Measurements from ENCODE around the gene MRPL3. TPM values are rescaled to one million over a fixed set of nuclear protein-coding genes. Genes with fewer than 3 reads are reported as not detected.

MRPL3 gene
- polyA plus RNA-seq, 2 of the 4 experiments (the other 2 are of a cell fraction), result 108 to 215 TPM

DNA sequence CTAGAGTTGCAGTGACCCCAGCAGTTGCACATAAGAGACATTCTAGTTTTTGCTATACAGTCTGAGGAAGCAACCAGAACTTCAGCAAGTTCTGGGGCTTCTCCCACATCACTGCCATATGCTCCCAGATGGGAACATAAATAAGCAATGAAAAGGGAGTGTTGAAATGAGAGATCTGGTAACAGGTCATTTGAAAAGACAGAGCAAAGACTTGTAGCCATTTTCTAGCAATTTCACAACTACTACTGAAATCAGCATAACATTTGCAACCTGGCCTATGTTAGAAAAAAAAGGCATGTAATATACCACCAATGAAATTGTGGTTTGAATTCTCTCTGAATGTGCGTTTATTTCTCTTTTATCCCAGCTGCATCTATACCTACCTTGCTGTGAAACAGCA lies 63.7 kb downstream of the MRPL3 start:
- Histone ChIP-seq H3K4me1 (no peaks in the 10 kb centered on the region), H3K9me3 (no peaks in the 10 kb centered on the region), H3K27ac (no peak overlapping the region), H3K4me3 (no peak overlapping the region), H3K4me2 (no peak overlapping the region)
- ChIA-PET CTCF (no interaction called here), POLR2A (no interaction called here)
- no peak for TF ChIP-seq HDAC2 (IDR thresholded peaks at IDR 0.05)
- TF ChIP-seq FOXS1 (CRISPR knock-in tag; IDR thresholded peaks at IDR 0.05), result no peak
- no peak for TF ChIP-seq GATA3 (IDR thresholded peaks at IDR 0.05; ENCODE audit: borderline replicate concordance)
- no peak for TF ChIP-seq ZC3H11A (IDR thresholded peaks at IDR 0.05)
- no peak for TF ChIP-seq ESRRA (IDR thresholded peaks at IDR 0.05; ENCODE audit: borderline replicate concordance, low read length)
- TF ChIP-seq, protein P1, sequence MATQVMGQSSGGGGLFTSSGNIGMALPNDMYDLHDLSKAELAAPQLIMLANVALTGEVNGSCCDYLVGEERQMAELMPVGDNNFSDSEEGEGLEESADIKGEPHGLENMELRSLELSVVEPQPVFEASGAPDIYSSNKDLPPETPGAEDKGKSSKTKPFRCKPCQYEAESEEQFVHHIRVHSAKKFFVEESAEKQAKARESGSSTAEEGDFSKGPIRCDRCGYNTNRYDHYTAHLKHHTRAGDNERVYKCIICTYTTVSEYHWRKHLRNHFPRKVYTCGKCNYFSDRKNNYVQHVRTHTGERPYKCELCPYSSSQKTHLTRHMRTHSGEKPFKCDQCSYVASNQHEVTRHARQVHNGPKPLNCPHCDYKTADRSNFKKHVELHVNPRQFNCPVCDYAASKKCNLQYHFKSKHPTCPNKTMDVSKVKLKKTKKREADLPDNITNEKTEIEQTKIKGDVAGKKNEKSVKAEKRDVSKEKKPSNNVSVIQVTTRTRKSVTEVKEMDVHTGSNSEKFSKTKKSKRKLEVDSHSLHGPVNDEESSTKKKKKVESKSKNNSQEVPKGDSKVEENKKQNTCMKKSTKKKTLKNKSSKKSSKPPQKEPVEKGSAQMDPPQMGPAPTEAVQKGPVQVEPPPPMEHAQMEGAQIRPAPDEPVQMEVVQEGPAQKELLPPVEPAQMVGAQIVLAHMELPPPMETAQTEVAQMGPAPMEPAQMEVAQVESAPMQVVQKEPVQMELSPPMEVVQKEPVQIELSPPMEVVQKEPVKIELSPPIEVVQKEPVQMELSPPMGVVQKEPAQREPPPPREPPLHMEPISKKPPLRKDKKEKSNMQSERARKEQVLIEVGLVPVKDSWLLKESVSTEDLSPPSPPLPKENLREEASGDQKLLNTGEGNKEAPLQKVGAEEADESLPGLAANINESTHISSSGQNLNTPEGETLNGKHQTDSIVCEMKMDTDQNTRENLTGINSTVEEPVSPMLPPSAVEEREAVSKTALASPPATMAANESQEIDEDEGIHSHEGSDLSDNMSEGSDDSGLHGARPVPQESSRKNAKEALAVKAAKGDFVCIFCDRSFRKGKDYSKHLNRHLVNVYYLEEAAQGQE (IDR thresholded peaks at IDR 0.05), result no peak
- TF ChIP-seq RCOR1 (IDR thresholded peaks at IDR 0.05; ENCODE audit: low read depth, low read length), result no peak
- TF ChIP-seq CHD4 (IDR thresholded peaks at IDR 0.05; ENCODE audit: borderline replicate concordance), result no peak
- no peak for TF ChIP-seq PHF8 (IDR thresholded peaks at IDR 0.05; ENCODE audit: borderline replicate concordance, low read depth)
- TF ChIP-seq KDM5A (IDR thresholded peaks at IDR 0.05), result no peak
- no peak for TF ChIP-seq MAFK (IDR thresholded peaks at IDR 0.05; ENCODE audit: partially characterized antibody)
- no peak for TF ChIP-seq EP300 (IDR thresholded peaks at IDR 0.05)
- ATAC-seq, result no peak
- no peak for DNase-seq (ENCODE audit: low read depth in 1 of 2, low spot score in 1 of 2)
- FAIRE-seq, result no peak
- WGBS (ENCODE audit: missing lambda C conversion rate), result 89% methylated on average over 1 of the region's 1 CpG

DNA sequence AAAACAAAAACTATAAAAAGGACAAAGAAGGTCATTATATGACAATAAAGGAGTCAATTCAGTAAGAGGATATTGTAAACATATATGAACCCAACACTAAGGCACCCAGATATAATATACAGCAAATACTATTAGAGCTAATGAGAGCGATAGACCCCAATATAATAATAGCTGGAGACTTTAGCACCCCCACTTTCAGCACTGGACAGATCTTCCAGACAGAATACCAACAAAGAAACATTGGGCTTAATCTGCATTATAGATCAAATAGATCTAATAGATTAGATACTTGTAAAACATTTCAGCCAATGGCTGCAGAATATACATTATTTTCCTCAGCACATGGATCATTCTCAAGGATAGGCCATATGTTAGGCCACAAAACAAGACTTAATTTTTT lies 67.8 kb downstream of the MRPL3 start:
- FAIRE-seq (no peak), DNase-seq (ENCODE audit: low read depth in 1 of 2, low spot score in 1 of 2) (no peak), ATAC-seq (no peak)
- Histone ChIP-seq H3K4me2 (no peak overlapping the region), H3K9me3 (no peaks in the 10 kb centered on the region), H3K27ac (no peak overlapping the region), H3K4me1 (no peaks in the 10 kb centered on the region), H3K4me3 (no peak overlapping the region)
- POLR2A ChIA-PET, result no interaction called here
- TF ChIP-seq KDM5A (IDR thresholded peaks at IDR 0.05), result no peak
- TF ChIP-seq, protein P1 (IDR thresholded peaks at IDR 0.05), result peak; percentile 59; the same call in 1 of the 2 replicates
- 81% methylated on average over 1 of the region's 1 CpG for WGBS (ENCODE audit: missing lambda C conversion rate)
- CTCF ChIA-PET, result interaction anchor here (0.7 kb wide), 1 partner anchor 11 kb away, joined by 4 read pairs; no protein-coding TSS in a partner anchor

DNA sequence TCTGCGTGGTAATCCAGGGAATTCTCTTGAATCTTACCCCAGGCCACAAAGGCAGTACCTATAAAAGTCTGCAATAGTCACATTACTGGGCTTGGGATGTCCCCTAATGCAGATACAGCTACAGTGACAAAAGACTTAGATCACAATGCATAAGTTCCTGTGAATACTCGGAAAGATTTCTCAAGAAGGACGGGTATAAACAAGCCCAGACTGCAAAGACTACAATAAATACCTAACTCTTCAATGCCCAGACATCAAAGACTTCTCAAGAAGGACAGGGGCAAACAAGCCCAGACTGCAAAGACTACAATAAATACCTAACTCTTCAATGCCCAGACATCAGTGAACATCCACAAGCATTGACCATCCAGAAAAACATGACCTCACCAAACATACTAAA lies 70.3 kb downstream of the MRPL3 start:
- TF ChIP-seq, protein P2, sequence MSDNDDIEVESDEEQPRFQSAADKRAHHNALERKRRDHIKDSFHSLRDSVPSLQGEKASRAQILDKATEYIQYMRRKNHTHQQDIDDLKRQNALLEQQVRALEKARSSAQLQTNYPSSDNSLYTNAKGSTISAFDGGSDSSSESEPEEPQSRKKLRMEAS (IDR thresholded peaks at IDR 0.05), result no peak
- TF ChIP-seq, protein P3, sequence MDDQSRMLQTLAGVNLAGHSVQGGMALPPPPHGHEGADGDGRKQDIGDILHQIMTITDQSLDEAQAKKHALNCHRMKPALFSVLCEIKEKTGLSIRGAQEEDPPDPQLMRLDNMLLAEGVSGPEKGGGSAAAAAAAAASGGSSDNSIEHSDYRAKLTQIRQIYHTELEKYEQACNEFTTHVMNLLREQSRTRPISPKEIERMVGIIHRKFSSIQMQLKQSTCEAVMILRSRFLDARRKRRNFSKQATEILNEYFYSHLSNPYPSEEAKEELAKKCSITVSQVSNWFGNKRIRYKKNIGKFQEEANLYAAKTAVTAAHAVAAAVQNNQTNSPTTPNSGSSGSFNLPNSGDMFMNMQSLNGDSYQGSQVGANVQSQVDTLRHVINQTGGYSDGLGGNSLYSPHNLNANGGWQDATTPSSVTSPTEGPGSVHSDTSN (IDR thresholded peaks at IDR 0.05), result no peak
- TF ChIP-seq HOXA7 (CRISPR knock-in tag; IDR thresholded peaks at IDR 0.05) (no peak), POLR2A (IDR thresholded peaks at IDR 0.05; ENCODE audit: low read length) (no peak)
- WGBS (ENCODE audit: missing lambda C conversion rate), result 42% methylated on average over 3 of the region's 3 CpGs
- POLR2A ChIA-PET, result no interaction called here
- no peak for DNase-seq (ENCODE audit: low read depth in 1 of 2, low spot score in 1 of 2)
- Histone ChIP-seq H3K27ac (no peak overlapping the region), H3K4me2 (no peak overlapping the region), H3K9me3 (no peaks in the 10 kb centered on the region), H3K4me3 (no peak overlapping the region), H3K4me1 (no peaks in the 10 kb centered on the region)
- no peak for FAIRE-seq
- no peak for ATAC-seq
- CTCF ChIA-PET, result no interaction called here

Data from A549 (cell line).